Activated gamma-delta T cell (primary cell): Measurements from ENCODE around the gene PAGE3.

ENCODE experiments used
- DNase-seq: peaks from one replicate; lab custom pipeline; 2025; lab: John Stamatoyannopoulos, UW
- total RNA-seq, 2 donors: gene quantifications; one replicate each; lab custom pipeline; 2026; lab: John Stamatoyannopoulos, UW

The PAGE3 gene, protein sequence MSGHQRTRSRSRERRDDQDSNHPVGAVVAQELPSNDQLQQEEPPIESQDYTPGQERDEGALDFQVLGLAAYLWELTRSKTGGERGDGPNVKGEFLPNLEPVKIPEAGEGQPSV
- 0 reads per million in 2 donors for total RNA-seq

DNA sequence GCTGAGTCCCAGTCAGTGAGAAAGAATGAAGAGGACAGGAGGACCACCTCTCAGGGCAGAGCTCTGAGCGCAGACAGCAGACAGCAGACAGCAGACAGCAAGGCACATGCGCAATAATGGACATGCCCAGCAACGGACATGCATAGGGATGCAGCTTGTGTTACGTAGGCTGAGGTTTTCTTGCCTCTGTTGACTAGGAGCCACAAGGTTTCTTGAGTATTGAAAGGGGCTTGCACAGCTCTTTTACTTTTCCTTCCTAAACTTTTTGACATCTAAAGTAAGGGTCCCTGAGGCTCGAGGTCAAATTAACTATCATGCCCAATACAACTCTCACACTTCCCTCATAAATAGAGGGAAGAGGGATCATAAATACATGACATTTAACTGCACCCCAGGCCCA is at the start of gene PAGE3:
Gene PAGE3 (minus strand): TSS at position 101 of the 400 bp plus-strand sequence. CDS start 1,013 bp downstream, outside the sequence.
- DNase-seq, result no peak

DNA sequence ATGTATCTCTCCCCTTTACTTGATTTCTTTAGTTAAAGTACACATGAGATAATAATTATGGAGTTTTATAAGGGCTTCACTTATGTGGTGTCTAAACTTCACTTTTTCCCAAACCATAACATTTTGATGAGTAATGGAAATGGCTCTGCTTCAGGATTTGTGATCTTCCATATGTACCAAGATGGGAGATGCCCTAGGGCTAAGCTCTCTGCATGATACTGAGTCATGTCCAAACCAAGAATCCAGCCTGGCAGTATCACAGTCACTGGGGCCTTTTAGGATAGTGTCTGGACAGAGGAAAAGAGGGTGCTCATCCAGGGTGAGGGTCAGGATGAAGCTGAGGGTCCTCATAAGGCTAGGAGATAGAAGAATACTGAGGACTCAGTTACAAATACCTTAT is 47.9 kb upstream of the PAGE3 start:
- no peak for DNase-seq

DNA sequence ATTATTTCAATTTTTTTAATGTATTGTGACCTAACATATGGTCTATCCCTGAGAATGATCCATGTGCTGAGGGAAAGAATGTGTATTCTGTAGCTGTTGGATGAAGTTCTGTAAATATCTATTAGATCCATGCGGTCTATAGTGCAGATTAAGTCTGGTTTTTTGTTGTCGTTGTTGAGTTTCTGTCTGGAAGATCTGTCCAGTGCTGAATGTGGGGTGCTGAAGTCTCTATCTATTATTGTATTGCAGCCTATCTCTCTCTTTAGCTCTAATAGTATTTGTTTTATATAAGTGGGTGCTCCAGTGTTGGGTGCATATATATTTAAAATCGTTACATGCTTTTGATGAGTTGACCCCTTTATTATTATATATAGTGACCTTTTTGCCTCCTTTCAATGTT is 26.2 kb upstream of the PAGE3 start:
- no peak for DNase-seq

DNA sequence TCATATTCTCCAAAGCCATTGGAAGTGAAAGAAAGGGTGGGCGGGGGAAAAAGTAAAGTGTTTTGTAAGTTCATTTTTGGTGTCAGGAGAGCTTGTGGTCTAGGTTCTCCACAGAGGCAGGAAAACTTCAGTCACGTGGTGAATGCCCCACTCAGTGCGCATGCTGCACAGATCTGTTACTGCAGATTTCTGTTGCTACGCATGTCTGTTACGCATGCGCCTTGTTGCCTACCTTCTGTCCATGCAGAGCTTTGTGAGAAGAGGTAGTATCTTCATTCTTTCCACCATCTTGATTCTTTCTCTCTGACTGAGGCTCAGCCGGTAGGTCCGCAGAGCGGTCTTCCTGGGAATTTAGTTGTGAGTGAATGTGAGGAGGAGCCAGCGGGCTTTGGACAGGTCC is 15.1 kb upstream of the PAGE3 start:
- DNase-seq, result no peak

DNA sequence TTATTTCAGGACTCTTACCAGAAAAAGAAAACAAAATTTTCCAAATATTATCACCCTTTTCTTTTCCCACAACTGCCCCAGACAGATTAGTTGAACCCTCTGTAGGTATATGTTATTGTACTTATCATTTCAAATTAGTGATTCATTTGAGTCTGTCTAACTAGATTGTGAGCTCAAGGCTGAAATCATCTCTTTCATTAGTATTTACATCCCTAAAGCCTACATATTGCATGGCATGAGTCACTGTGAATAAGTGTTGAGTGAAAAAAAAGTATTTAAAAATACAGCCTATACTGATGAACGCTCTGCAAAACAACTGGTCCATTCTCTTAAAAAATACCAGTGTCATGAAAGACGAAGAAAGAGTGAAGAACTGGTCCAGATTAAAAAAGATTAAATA is 3.9 kb downstream of the PAGE3 start:
- DNase-seq, result no peak

DNA sequence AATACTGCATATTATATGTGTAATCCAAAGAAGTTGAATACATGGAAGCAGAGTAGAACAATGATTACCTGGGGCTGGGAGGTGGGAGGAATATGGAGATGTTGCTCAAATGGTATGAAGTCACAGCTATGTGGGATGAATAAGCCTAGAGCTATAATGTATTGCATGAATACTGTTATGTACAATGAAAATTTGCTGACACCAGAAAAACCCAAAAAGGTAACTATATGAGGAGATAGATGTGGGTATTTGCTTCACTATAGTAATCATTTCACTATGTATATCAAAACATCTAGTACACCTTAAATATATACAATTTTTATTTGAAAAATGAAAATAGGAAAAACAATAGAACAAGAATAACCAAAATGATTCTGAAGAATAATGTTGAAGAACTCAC is 11.2 kb downstream of the PAGE3 start:
- DNase-seq, result no peak

DNA sequence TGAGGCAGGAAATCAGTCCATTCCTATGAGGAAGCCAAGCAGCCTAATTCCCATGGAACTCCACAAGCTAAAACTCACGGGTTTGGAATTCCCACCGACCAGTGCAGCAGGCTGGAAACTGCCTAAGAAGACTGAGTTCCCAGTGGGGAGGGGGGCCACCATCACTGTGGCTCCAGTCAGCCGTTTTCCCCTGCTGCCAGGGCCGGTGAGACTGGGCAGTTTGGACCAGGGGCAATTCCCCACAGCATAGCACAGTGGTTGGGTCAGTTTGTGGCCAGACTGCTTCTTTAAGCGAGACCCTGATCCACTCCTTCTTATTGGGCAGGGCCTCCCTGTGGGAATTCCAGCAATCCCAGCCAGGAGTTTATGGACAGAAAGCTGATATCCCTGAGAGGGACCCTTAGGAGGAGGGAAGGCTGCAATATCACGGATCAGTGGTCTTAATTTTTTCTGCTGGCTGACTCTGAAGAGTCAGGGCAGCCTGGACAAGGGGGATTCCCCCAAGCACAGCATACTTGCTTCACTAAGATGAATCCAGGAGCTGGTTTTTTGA is 23.9 kb downstream of the PAGE3 start:
- DNase-seq, result no peak

DNA sequence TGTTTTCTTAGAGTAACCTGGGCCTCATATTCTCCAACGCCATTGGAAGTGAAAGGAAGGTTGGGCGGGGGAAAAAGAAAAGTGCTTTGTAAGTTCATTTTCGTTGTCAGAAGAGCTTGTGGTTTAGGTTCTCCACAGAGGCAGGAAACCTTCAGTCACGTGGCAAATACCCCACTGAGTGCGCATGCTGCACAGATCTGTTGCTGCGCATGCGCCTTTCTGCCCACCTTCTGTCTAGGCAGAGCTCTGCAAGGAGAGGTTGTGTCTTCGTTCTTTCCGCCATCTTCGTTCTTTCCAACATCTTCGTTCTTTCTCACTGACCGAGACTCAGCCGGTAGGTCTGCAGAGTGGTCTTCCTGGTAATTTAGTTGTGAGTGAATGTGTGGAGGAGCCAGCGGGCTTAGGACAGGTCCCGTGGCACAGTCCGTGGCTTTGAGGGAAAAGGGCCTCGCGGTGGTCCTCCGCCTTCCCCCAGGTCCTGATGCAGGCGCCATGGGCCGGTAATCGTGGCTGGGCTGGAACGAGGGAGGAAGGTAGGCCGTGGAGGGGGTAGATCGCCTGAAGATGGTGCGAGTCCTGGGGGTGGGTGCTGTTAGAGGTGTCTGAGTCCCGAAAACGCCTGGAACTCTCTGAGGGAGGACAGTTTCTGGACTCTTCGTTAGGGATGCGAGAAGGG is 44.5 kb downstream of the PAGE3 start, which contains the start of gene PAGE5:
Gene PAGE5 (plus strand): TSS at position 228 of the 676 bp plus-strand sequence. CDS start 1,037 bp downstream, outside the sequence.
- no peak for DNase-seq

DNA sequence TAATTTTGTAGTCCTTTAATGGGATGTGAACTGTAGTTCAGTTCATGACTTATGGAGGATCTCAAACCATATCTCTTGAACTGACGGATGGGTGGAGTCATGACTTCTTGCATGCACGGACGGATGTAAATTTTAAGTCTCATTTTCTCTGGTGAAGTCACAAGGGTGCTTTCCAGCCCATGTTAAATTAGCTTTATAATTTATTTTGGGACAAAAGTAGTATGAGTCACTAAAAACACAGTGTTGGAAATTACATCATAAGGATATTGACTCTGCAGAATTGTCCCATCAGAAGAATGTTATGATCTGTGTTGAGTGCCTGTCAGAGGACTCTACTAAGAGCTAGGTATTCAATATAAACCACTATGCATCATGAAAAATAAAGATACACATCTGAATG is 51.3 kb downstream of the PAGE3 start:
- DNase-seq, result no peak

DNA sequence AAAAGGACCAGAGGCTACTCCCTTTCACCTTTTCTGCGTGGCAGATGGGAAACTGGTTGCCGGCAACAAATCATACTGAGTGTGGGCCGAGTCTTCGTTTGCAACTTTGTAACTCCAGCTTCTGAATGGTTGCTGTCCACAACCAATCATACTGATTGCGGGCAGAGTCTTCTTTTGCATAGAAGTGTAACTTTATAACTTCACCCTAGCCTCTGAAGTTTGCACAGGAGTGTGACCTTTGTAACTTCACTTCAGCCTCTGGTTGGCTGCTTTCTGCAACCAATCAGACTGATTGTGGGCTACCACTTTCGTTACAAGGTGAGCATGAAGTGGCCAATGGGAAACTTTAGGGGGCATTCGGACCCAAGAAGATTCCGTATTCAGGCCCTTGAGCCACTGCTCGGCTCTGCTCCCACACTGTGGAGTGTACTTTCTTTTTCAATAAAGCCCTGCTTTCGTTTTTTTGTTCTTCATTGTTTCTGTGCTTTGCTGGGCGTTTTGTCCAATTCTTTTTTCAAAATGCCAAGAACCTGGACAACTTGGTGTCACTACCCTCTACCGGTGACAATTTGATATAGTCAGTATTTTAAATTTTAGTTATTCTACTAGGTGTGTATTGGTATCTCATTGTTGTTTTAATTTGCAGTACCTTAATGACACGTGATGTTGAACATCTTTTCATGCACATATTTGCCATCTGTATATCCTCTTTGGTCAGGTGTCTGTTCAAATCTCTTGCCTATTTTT is 53.6 kb downstream of the PAGE3 start:
- DNase-seq, result no peak
